Measurements from ENCODE around the gene NAXE.
"Not testable (repeated sequence)": the region's sequence is repeated elsewhere in the genome, so short reads cannot be mapped to it uniquely, and the experiment has no call there.

NAXE gene

GRCh38 chr1:156593661-156593989 is 2.0 kb downstream of the NAXE start:
- DNase-seq (ENCODE audit: low spot score), result no peak

GRCh38 chr1:156594190-156594589 is 2.6 kb downstream of the NAXE start:
- no peak for DNase-seq (ENCODE audit: low spot score)

- DNase-seq (ENCODE audit: low spot score), result no peak
These were observed 3.4 kb downstream of the NAXE start for GRCh38 chr1:156595016-156595415.

DNA sequence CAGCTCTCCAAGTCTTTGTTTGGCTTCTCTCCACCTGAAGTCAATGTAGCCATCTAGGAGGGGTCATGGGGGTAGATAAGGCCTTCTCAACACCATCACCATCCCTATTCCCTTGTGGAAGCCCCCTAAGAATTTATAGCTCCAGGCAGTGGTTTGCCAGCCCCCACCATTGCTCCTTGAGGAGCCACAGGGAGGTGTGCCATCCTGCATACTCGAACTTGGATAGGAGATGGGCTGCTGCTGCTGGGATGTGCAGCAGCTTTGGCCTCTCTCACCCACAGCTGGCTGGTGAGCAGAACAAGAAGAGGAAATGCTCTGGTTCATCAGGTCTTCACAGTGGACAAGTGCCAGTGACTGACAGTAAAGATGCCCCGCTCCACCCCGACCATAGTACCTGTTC is 4.8 kb downstream of the NAXE start:
- no peak for DNase-seq (ENCODE audit: low spot score)

DNA sequence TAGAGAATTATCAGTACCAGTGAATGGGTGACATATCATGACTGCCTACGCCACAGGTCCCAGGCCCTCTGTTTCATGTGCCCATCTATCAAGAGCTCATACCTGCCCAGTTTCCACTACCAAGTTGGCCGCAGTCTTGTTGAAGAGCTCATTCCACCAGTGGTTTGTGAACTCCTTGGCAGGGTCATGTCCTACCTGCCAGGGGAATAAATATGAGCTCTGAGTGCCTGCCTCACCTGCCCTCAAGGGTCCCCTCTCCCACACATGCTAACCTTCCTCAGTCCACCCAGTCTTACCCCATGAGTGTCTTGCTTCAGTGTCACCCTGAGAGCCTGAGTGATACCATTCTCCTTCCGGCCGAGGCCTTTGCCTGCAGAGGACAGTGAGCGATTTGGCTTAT is 6.5 kb downstream of the NAXE start:
- no peak for DNase-seq (ENCODE audit: low spot score)

GRCh38 chr1:156598731-156599432 is 7.3 kb downstream of the NAXE start:
- no peak for DNase-seq (ENCODE audit: low spot score)

GRCh38 chr1:156599811-156600210 is 8.2 kb downstream of the NAXE start:
- DNase-seq (ENCODE audit: low spot score), result no peak

- no peak for DNase-seq (ENCODE audit: low spot score)
These were observed 9.2 kb downstream of the NAXE start for GRCh38 chr1:156600733-156601121.

DNA sequence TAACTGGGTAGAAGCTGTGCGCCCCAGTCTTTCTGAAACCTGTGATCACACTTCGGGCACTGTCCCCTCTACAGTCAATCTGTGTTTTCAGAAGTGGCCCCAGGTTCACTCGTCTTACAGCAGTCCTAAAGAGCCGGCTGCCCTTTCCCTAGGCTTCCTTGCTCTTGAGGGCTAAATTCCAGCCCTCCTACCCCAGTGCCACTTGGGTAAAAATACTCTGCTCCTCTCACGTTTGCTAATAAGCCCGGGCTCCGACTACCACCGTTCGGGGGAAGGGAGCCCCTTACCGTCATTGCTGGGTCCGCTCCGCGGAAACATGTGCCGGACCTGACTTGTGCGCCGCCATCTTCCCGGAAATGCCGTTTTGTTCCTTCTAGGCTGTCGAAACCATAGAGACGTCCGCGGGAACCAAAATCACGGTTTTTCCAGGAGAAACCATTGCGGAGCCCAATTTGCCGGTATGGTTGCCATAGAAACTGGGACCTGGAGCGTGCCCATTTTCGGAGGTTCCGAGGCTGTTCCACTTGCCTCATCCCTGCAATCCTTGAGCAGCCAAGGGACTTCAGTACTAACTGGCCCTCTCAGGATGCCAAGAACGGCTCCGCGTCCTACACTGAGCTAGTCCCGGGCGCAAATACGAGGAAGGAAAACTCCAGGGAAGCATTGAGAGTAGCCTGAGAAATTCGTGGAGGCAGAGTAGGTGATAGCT is 9.7 kb downstream of the NAXE start, which contains the start of gene GPATCH4:
TSS of gene GPATCH4 (minus strand) at position 358 of the 709 bp plus-strand sequence.
- DNase-seq (ENCODE audit: low spot score), result peak; percentile 90

GRCh38 chr1:156601892-156602291 is 10.3 kb downstream of the NAXE start:
- no peak for DNase-seq (ENCODE audit: low spot score)

DNA sequence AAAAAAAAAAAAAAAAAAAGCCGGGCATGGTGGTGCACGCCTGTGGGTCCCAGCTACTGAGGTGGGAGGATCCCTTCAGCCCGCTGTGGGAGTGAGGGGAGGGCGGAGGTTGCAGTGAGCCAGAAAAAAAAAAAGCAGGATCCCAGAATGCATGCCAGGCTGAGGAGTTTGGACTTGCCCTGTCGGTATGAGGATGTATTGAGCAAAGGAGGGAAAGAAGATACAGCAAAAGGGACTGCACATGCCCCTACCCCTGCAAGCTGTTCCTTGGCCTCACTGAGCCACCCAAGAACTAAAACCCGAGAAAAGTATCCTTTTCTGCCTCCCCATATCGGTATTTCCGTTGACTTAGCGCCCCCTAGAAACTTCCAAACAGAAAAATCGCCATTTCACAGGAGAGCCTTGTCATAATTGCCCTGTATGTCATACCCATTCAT is 11.0 kb downstream of the NAXE start:
- DNase-seq (ENCODE audit: low spot score), result no peak

- not testable (repeated sequence) for DNase-seq (ENCODE audit: low spot score)
These were observed 15.8 kb downstream of the NAXE start for GRCh38 chr1:156607344-156607743.

DNA sequence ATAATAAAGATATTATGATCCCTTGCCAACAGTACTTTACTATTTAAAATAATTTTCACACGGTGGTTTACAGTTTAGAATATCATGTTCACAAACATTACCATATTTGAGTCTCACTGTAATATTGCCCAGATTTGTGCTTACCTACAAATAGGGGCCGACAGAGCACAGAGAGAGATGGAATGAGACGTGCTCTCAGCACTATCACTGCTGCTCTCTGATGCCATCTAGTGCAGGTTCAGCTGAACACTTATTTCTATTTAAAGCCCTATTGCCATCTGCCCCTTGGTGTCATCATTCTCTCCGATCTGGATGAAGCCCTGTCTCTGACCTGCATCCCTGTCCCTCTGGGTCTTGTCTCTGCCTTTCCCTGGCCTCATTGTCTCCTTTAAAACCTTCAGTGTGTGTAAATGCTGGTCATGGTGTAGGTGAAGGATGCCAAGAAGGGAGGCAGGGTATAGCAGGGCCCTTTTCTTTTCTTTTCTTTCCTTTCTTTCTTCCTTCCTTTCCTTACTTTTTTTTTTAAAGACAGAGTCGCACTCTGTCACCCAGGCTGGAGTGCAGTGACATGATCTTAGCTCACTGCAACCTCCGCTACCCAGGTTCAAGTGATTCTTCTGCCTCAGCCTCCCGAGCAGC is 16.6 kb downstream of the NAXE start:
- peak; percentile 76 for DNase-seq (ENCODE audit: low spot score)

DNA sequence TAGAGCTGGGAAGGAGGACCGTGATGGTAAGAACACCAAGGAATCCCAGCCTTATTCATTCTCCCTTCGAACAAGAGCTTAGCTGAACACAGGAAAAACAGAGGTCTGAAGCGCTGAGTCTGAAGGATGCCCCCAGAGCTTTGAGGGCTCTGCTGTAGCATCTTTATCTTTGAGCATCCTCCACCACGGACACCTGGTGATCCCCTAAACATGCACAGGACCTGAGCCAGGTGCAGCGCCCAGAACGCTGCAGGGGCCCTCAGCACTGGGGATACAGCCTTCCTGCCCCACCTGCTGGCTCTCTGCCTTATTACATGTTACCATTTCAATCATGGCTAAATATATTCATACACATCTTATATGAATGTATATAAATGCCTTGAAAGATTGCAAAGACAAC is 17.4 kb downstream of the NAXE start:
- peak; percentile 58 for DNase-seq (ENCODE audit: low spot score)

DNA sequence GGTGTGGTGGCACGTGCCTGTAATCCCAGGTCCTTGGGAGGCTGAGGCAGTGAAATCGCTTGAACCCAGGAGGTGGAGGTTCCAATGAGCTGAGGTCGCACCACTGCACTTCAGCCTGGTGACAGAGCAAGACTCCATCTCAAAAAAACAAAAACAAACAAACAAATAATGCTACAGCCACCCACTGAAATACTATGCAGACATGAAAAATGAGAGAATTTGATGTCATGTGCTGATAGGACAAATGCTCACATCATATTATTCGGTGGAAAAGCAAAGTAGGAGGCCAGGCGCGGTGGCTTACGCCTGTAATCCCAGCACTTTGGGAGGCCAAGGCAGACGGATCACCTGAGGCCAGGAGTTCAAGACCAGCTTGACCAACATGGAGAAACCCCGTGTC is 18.5 kb downstream of the NAXE start:
- DNase-seq (ENCODE audit: low spot score), result not testable (repeated sequence)

DNA sequence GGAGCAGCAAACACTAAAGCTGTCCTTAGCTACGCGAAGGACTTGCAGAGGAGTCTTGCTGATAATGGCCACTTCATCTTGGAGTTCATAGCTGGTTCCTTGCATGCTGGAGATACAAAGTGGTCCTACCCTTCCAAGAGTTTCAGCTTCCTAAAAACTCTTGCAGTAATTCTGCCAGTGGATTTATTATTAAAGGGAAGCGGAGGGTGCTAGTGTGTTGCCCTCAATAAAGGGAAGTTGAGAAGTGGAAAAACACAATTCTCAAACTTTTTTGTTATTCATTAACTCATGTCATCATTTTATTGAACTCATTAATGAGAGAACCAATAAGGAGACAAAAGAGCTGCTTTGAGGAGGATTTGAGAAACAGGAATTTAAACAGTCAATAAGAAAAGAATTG is 21.1 kb downstream of the NAXE start:
- no peak for DNase-seq (ENCODE audit: low spot score)

GRCh38 chr1:156615946-156616345 is 24.4 kb downstream of the NAXE start:
- no peak for DNase-seq (ENCODE audit: low spot score)

DNA sequence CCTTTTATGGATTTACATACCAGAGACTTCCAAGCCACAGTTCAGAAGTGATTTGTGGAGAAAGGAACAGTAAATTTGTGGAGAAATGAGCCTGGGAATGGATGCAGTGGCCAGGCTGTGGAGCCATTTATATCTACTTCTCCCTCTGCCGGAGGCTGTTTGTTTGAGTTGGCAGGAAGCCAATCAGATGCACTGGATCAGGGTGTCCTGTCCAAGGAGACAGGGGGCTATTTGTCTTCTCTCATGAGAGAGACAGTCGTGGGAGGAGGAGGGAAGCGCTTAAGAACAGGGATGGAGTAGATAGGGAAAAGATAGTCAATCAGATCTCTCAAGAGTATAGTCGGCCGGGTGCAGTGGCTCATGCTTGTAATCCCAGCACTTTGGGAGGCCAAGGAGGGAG is 24.9 kb downstream of the NAXE start:
- DNase-seq (ENCODE audit: low spot score), result no peak

DNA sequence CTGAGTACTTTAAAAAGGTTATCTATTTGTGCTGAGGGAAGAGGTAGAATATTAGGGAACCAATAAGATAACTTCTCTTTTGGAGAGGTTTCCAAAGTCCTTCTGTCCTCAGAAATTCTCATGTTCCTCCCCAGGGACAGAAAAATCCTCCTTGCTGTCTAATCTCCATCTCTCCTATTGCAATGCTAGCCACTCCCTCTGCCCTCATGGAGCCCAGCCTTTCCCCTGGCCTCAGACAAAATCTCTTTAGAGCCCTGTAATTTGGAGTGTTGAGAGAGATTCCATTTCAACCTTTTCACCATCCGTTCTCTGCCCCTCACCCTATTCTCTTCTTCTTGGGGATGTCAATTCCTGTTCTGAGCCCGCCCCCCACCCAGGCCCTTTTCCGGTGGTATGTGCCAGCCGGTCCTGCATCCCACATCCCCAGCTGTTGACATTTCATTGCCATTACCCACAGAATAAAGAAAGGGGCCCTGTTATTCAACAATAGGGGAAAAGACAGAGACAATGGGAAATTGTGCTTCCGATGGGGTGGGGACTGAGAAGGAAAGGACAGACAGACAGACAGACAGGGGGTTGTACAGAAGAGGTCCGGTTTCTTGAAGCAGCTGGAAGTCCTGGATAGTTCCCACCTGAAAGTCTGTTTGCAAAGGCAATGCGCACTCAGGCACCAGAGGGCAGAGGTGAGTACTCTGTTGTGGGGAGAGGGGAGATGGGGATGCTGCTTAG is 27.4 kb downstream of the NAXE start, which contains the start of gene HAPLN2:
TSS of gene HAPLN2 (plus strand) at position 563 of the 729 bp plus-strand sequence. CDS start 4,076 bp downstream, outside the sequence.
- no peak for DNase-seq (ENCODE audit: low spot score)

GRCh38 chr1:156619582-156619955 is 28.0 kb downstream of the NAXE start:
- no peak for DNase-seq (ENCODE audit: low spot score)

GRCh38 chr1:156622581-156623297 is 31.2 kb downstream of the NAXE start:
- no peak for DNase-seq (ENCODE audit: low spot score)
